Measurements from ENCODE around the gene IFT122. TPM values are rescaled to one million over a fixed set of nuclear protein-coding genes. Genes with fewer than 3 reads are reported as not detected.

Gene IFT122
- total RNA-seq, 1 experiment from 2014 or later, result 35.5 TPM

DNA sequence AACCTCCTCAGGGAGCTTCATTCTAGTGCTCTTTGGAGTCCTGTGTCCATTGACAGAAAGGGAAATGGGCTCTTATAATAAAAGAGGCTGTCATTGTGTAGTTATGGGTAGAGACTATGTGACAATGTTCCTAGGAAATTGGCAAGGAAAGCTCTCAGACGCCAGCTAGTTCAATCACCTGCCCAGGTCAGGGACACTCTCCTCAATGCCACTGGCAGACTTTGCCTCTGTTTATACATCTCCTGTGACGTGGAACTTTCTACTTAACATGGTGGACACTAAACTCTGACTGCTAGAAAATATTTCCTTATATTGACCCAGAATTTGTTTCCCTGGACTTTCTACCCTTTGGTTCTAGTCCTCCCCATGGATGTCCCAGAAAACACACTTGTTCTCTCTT lies 14.4 kb upstream of the IFT122 start:
- no peak overlapping the region for H3K27ac Mint-ChIP-seq (ENCODE audit: unreplicated experiment)
- no peak overlapping the region for H3K4me3 Mint-ChIP-seq (ENCODE audit: low read depth, unreplicated experiment)
- TF ChIP-seq, protein P1, sequence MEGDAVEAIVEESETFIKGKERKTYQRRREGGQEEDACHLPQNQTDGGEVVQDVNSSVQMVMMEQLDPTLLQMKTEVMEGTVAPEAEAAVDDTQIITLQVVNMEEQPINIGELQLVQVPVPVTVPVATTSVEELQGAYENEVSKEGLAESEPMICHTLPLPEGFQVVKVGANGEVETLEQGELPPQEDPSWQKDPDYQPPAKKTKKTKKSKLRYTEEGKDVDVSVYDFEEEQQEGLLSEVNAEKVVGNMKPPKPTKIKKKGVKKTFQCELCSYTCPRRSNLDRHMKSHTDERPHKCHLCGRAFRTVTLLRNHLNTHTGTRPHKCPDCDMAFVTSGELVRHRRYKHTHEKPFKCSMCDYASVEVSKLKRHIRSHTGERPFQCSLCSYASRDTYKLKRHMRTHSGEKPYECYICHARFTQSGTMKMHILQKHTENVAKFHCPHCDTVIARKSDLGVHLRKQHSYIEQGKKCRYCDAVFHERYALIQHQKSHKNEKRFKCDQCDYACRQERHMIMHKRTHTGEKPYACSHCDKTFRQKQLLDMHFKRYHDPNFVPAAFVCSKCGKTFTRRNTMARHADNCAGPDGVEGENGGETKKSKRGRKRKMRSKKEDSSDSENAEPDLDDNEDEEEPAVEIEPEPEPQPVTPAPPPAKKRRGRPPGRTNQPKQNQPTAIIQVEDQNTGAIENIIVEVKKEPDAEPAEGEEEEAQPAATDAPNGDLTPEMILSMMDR (IDR thresholded peaks at IDR 0.05; ENCODE audit: unreplicated experiment), result no peak
- peaks cover 13% of the 10 kb centered on the region for H3K36me3 Mint-ChIP-seq (ENCODE audit: insufficient read depth, unreplicated experiment)
- no TSS peak for BruUV-seq (replicated peaks)
- no peaks in the 10 kb centered on the region for H3K9me3 Mint-ChIP-seq (ENCODE audit: low read depth, unreplicated experiment)
- peaks cover 10% of the 10 kb centered on the region for H3K4me1 Mint-ChIP-seq (ENCODE audit: low read depth, unreplicated experiment)
- CTCF ChIA-PET, result interaction anchor here (0.7 kb wide), 1 partner anchor 179 kb away, joined by 6 read pairs; no protein-coding TSS in a partner anchor
- H3K27me3 Mint-ChIP-seq (ENCODE audit: unreplicated experiment), result peaks cover 33% of the 10 kb centered on the region
- intact Hi-C loops (cut with micrococcal nuclease; ENCODE audit: unreplicated experiment), result no loop called here
- DNase-seq, result no peak

GRCh38 chr3:129428007-129428375 lies 12.0 kb upstream of the IFT122 start:
- BruUV-seq (replicated peaks), result no TSS peak
- Mint-ChIP-seq H3K36me3 (ENCODE audit: insufficient read depth, unreplicated experiment) (peaks cover 30% of the 10 kb centered on the region), H3K27me3 (ENCODE audit: unreplicated experiment) (peaks cover 33% of the 10 kb centered on the region), H3K4me3 (ENCODE audit: low read depth, unreplicated experiment) (peak overlapping the region; percentile 74), H3K4me1 (ENCODE audit: low read depth, unreplicated experiment) (peaks cover 10% of the 10 kb centered on the region), H3K27ac (ENCODE audit: unreplicated experiment) (peak overlapping the region; percentile 67), H3K9me3 (ENCODE audit: low read depth, unreplicated experiment) (no peaks in the 10 kb centered on the region)
- CTCF ChIA-PET, result interaction anchor here (1.0 to 1.8 kb wide), 5 partner anchors 14 to 458 kb away, joined by 3 to 9 read pairs (median 5); no protein-coding TSS in a partner anchor
- no peak for DNase-seq
- TF ChIP-seq, protein P1 (IDR thresholded peaks at IDR 0.05; ENCODE audit: unreplicated experiment), result no peak
- intact Hi-C loops (cut with micrococcal nuclease; ENCODE audit: unreplicated experiment), result no loop called here

- H3K4me3 Mint-ChIP-seq (ENCODE audit: low read depth, unreplicated experiment), result peak within 1 kb of the TSS; percentile 74
- intact Hi-C loops (cut with micrococcal nuclease; ENCODE audit: unreplicated experiment), result no loop called here
- H3K36me3 Mint-ChIP-seq (ENCODE audit: insufficient read depth, unreplicated experiment), result peaks cover 31% of the 10 kb centered on the region
- H3K4me1 Mint-ChIP-seq (ENCODE audit: low read depth, unreplicated experiment), result peaks cover 13% of the 10 kb centered on the region
- H3K27me3 Mint-ChIP-seq (ENCODE audit: unreplicated experiment), result peaks cover 33% of the 10 kb centered on the region
- H3K9me3 Mint-ChIP-seq (ENCODE audit: low read depth, unreplicated experiment), result no peaks in the 10 kb centered on the region
- peak within 1 kb of the TSS; percentile 67 for H3K27ac Mint-ChIP-seq (ENCODE audit: unreplicated experiment)
- BruUV-seq (replicated peaks), result TSS peak; percentile 10
- TF ChIP-seq, protein P1 (IDR thresholded peaks at IDR 0.05; ENCODE audit: unreplicated experiment), result no peak
- peak; percentile 99 for DNase-seq
- CTCF ChIA-PET, result interaction anchor here (0.8 to 1.8 kb wide), 6 partner anchors 13 to 459 kb away, joined by 3 to 9 read pairs (median 4); no protein-coding TSS in a partner anchor
These were observed 11.5 kb upstream of the IFT122 start, which contains the start of gene EFCAB12 for GRCh38 chr3:129428376-129429079. EFCAB12 (minus strand) TSS chr3:129428636; CDS start chr3:129428488, 148 bp downstream.

DNA sequence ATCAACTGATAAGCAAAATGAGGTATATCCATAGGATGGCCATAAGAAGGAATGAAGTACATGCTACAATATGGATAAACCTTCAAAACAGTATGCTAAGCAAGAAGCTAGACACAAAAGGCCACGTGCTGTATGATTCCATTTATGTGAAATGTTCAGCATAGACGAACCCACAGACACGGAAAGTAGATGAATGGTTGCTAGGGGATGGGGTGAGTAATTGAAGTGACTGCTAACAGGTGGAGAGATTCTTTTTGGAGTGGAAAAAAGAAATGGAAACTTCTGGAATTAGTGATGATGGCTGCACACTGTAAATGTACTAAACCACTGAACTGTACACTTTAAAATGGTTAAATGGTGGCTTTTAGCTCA lies 11.0 kb upstream of the IFT122 start:
- peak overlapping the region; percentile 74 for H3K4me3 Mint-ChIP-seq (ENCODE audit: low read depth, unreplicated experiment)
- CTCF ChIA-PET, result interaction anchor here (0.8 to 1.8 kb wide), 6 partner anchors 12 to 460 kb away, joined by 3 to 9 read pairs (median 4); no protein-coding TSS in a partner anchor
- TF ChIP-seq, protein P1 (IDR thresholded peaks at IDR 0.05; ENCODE audit: unreplicated experiment), result no peak

More for the DNA sequence above, 11.0 kb upstream of the IFT122 start:
- intact Hi-C loops (cut with micrococcal nuclease; ENCODE audit: unreplicated experiment), result no loop called here
- H3K27ac Mint-ChIP-seq (ENCODE audit: unreplicated experiment), result peak overlapping the region; percentile 67
- DNase-seq, result no peak
- H3K36me3 Mint-ChIP-seq (ENCODE audit: insufficient read depth, unreplicated experiment), result peaks cover 37% of the 10 kb centered on the region
- H3K9me3 Mint-ChIP-seq (ENCODE audit: low read depth, unreplicated experiment), result no peaks in the 10 kb centered on the region
- BruUV-seq (replicated peaks), result no TSS peak
- peaks cover 18% of the 10 kb centered on the region for H3K4me1 Mint-ChIP-seq (ENCODE audit: low read depth, unreplicated experiment)
- H3K27me3 Mint-ChIP-seq (ENCODE audit: unreplicated experiment), result peaks cover 33% of the 10 kb centered on the region

Measured in Calu3 (cell line).